Choroid plexus epithelial cell (primary cell): ENCODE data around the gene ATPAF1.
A peak's percentile ranks its signal among the peaks of the same experiment; 100 is the strongest.

Experiments used
- DNase-seq: peaks from one replicate; pipeline ENCODE4 v3.0.0-alpha.2; 2010; ENCODE audit warnings: low read depth
- H3K4me3 ChIP-seq: 2 replicates; pipeline ENCODE4 v1.5.1; 2011; ENCODE audit warnings: low read depth, mild to moderate bottlenecking, control low read depth, low read length, moderate library complexity
- TF ChIP-seq, protein P1 (sequence below): conservative IDR thresholded peaks from 2 replicates; pipeline ENCODE4 v1.5.1; 2011; ENCODE audit warnings: low read depth, mild to moderate bottlenecking, control low read depth, inconsistent platforms, low read length, moderate library complexity

Gene ATPAF1

DNA sequence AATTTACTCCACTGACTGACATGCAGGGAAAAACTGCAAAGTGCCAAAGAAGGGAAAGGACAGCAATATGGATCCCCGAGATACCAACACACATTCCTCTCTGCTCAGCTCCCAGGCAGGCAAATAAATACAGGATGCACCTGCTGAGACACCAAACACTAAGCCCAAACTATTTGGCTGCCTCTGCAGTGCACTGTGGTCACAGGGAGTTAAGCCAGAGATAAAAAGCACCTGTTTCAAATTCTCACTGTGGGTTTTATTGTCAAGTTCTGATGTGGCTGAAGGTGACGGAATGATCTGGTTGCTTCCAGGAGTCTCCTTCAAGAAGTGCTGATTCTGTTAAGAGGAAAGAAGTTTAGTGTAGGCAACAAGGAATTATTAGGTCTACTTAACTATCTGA lies 21.2 kb upstream of the ATPAF1 start:
- TF ChIP-seq, protein P1, sequence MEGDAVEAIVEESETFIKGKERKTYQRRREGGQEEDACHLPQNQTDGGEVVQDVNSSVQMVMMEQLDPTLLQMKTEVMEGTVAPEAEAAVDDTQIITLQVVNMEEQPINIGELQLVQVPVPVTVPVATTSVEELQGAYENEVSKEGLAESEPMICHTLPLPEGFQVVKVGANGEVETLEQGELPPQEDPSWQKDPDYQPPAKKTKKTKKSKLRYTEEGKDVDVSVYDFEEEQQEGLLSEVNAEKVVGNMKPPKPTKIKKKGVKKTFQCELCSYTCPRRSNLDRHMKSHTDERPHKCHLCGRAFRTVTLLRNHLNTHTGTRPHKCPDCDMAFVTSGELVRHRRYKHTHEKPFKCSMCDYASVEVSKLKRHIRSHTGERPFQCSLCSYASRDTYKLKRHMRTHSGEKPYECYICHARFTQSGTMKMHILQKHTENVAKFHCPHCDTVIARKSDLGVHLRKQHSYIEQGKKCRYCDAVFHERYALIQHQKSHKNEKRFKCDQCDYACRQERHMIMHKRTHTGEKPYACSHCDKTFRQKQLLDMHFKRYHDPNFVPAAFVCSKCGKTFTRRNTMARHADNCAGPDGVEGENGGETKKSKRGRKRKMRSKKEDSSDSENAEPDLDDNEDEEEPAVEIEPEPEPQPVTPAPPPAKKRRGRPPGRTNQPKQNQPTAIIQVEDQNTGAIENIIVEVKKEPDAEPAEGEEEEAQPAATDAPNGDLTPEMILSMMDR, result no peak
- no peak for DNase-seq
- H3K4me3 ChIP-seq, result no peak overlapping the region

DNA sequence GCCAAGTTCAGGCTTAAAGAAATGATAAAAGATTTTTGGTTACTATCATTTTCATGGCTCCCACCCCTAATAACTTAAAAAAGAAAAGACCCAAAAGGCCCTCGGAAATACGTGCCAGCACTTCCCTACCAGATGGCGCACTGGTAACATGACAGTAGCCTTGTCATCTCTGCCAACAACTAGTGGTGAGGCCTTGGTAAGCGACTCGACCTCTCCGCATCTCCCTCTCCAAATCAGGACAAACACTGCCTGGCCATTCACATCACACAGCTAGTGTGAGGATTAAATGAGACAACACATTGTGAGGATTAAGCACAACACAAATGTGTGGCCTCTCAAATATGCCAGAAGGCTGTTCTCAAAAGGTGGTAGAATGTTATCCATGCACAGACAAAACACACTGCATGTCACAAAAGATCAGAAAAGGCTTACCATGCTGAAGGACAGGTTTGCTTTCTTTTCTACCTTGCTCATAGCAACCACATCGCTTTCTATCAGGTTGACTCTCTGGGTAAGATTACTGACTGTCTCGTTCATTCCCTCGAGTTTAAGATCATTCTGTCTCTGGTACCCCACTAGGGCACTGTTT lies 19.9 kb upstream of the ATPAF1 start:
- TF ChIP-seq, protein P1, result no peak
- H3K4me3 ChIP-seq, result no peak overlapping the region
- no peak for DNase-seq

DNA sequence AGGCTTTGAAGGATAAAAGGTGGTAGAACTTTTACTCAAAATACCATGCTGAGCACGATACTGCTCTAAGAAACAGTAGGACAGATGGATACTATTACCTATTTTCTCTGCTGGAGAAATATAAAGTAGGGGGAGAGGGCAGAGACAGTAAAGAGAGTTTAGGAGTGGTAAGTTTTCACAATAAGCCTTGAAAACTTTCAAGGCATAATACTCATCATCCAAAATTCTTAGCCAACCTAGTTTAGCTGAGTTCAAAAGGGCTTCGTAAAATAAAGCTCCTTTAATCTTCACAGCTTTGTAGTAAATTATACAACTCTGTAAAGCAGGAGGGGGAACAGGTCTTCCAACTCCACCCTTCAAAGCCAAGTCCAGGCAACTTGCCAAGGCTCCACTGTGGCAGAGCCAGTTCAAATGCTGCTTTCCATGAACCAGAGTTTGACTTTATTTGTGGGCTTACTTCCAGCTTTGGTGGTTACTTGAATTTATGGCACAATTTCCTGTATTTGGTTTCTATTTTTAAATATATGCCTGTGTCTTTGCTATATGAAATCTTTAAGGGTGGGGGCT lies 19.0 kb upstream of the ATPAF1 start:
- no peak overlapping the region for H3K4me3 ChIP-seq
- TF ChIP-seq, protein P1, result no peak
- DNase-seq, result peak; percentile 58

DNA sequence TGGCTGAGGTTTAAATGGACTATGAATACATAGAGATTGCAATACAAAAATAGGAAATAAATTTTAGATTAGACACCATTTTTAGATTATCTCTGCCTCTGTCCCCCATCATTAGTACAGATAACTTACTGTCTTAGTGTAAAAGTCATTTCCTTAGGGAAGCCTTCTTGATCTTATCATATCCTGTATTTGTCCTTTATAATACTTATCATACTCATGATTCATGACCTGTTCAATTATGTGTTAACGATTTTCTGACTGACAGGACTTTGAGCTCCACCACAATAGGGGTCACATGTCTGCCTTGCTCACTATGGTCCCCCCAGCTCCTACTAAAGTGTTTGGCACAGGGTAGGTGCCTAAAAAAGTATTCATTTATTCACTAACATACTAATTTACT lies 18.1 kb upstream of the ATPAF1 start:
- no peak overlapping the region for H3K4me3 ChIP-seq
- DNase-seq, result no peak
- TF ChIP-seq, protein P1, result no peak

DNA sequence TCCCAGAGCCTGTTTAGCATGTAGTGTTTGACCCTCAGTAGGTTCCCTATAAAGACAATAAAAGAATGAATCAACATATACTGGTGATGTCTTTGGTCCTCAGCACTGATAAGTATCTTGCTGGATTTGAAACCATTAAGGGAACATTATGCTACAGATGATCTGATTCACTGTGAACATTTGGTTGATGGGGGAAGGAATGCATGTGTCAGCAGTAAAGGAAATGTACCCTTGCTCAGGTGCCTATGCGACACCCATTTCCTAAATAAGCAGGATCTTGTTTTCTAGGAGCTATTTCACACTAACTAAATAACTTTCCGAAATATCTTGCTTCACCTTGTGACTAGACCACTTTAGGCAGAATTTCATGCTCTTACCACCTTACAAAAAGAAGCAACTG lies 16.5 kb upstream of the ATPAF1 start:
- H3K4me3 ChIP-seq, result no peak overlapping the region
- DNase-seq, result no peak

DNA sequence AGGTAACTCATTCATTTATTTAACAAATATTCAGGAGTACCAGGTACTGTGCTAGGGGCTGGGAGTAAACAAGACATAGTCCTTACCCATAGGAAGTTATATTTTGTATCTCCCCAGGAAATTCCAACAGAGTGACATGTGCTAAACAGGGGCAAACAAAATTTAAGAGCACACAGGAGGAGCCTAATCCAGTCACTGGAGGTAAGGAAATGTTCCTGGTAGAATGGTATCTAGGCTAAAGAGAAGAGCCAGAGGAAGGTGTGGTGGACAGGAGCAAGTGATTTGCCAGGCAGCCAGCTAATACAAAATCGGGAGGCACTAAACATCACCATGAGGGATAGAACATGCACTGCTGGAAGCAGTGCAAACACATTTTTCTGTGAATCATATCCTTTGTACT lies 13.9 kb upstream of the ATPAF1 start:
- no peak for DNase-seq
- TF ChIP-seq, protein P1, result no peak
- no peak overlapping the region for H3K4me3 ChIP-seq

More for the DNA sequence above, 16.5 kb upstream of the ATPAF1 start:
- TF ChIP-seq, protein P1, result no peak
